Peyer's patch (tissue), 4 donors: ENCODE measurements around the gene PRPSAP1.

Experiments used
- POLR2A ChIP-seq, 2 donors: fragments of 450-650 bp; IDR thresholded peaks; one replicate each; pipeline ENCODE4 v1.5.1; 2017; ENCODE audit warnings: antibody characterized with exemption in 2 of 2, mild to moderate bottlenecking in 2 of 2, moderate library complexity in 2 of 2
- TF ChIP-seq, protein P1 (sequence below), 6 experiments: fragments of 450-650 bp in 4 of 6; fragments of 200-600 bp in 2 of 6; sonication (generic) in 1 of 6; IDR thresholded peaks; one replicate each; pipeline ENCODE4 v1.5.1; 2017 to 2019; ENCODE audit warnings: antibody characterized with exemption in 6 of 6, mild to moderate bottlenecking in 3 of 6, moderate library complexity in 1 of 6

DNA sequence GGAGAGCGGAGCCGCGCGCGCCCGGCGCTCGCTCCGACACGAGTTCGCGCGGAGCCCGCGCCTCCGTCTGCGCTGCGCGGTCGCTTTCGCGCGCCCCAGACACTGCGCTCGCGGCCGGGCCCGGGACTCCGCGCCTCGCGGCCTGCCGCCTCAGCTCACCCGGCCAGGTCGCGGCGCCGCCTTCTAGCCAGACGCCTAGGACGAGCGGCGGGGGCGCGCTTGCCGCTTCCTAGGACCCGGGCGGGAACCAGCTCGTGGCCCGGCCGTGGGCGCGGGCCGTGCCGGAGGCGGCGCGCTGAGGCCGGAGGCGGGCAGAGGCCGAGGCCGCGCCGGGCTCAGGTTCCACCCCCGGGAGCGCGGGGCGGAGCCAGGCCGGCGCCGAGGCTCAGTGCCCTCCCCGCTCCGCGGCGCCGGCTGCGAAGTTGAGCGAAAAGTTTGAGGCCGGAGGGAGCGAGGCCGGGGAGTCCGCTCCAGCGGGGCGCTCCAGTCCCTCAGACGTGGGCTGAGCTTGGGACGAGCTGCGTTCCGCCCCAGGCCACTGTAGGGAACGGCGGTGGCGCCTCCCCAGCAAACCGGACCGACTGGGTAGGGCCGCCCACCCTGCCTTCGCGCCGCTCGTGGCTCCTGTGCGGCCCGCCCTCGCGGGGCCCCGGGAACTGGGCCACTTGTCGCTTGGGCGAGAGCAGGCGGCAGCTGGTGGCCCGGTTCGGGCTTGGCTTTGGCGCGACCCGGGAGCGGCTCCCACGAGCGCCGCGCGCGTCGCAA lies 30.7 kb upstream of the PRPSAP1 start, which contains the start of gene SPHK1:
- TF ChIP-seq, protein P1, sequence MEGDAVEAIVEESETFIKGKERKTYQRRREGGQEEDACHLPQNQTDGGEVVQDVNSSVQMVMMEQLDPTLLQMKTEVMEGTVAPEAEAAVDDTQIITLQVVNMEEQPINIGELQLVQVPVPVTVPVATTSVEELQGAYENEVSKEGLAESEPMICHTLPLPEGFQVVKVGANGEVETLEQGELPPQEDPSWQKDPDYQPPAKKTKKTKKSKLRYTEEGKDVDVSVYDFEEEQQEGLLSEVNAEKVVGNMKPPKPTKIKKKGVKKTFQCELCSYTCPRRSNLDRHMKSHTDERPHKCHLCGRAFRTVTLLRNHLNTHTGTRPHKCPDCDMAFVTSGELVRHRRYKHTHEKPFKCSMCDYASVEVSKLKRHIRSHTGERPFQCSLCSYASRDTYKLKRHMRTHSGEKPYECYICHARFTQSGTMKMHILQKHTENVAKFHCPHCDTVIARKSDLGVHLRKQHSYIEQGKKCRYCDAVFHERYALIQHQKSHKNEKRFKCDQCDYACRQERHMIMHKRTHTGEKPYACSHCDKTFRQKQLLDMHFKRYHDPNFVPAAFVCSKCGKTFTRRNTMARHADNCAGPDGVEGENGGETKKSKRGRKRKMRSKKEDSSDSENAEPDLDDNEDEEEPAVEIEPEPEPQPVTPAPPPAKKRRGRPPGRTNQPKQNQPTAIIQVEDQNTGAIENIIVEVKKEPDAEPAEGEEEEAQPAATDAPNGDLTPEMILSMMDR (IDR thresholded peaks at IDR 0.05), result no peak
- no peak for TF ChIP-seq POLR2A (IDR thresholded peaks at IDR 0.05)
